AG09319 (cell line): ENCODE results near the gene HCRTR2.
"Not testable (repeated sequence)": the region's sequence is repeated elsewhere in the genome, so short reads cannot be mapped to it uniquely, and the experiment has no call there.

Experiments used
- DNase-seq: peaks from one replicate; pipeline ENCODE4 v3.0.0-alpha.2; 2010; ENCODE audit warnings: low read depth; ENCODE audit errors: extremely low read depth
- CTCF ChIP-seq: IDR thresholded peaks from 2 replicates; pipeline ENCODE4 v1.5.1; 2011; ENCODE audit warnings: low read depth, mild to moderate bottlenecking, inconsistent platforms, low read length, moderate library complexity

The HCRTR2 gene

GRCh38 chr6:55153284-55153683 is 21.0 kb upstream of the HCRTR2 start:
- DNase-seq, result no peak
- no peak for TF ChIP-seq CTCF

DNA sequence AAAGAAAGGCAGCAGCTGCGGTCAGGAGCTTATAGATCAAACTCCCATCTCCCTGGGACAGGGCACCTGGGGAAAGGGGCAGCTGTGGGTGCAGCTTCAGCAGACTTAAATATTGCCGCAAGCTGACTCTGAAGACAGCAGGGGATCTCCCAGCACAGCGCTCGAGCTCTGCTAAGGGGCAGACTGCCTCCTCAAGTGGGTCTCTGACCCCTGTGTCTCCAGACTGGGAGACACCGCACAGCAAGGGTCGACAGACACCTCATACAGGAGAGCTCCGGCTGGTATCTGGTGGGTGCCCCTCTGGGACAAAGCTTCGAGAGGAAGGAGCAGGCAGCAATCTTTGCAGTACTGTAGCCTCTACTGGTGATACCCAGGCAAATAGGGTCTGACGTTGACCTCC is 15.5 kb upstream of the HCRTR2 start:
- DNase-seq, result not testable (repeated sequence)

DNA sequence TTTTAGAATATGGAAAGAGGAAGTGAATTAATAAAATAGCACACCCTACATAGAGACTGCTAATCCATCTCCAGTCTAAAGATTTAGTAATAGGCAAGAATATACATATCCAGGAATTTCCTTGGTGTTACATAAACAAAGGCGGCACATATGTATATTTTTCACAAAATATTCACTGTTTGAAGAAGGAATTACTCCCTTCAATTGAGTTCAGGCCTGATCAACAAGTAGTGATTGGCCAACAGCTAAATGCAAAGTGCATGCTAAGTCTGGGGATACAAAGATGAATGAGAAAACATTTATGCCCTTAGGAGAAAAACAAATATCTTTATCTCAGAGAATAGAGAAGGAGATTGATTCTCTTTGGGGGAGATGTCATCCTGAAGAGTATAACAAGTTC is 6.5 kb upstream of the HCRTR2 start:
- TF ChIP-seq CTCF, result no peak
- DNase-seq, result no peak

DNA sequence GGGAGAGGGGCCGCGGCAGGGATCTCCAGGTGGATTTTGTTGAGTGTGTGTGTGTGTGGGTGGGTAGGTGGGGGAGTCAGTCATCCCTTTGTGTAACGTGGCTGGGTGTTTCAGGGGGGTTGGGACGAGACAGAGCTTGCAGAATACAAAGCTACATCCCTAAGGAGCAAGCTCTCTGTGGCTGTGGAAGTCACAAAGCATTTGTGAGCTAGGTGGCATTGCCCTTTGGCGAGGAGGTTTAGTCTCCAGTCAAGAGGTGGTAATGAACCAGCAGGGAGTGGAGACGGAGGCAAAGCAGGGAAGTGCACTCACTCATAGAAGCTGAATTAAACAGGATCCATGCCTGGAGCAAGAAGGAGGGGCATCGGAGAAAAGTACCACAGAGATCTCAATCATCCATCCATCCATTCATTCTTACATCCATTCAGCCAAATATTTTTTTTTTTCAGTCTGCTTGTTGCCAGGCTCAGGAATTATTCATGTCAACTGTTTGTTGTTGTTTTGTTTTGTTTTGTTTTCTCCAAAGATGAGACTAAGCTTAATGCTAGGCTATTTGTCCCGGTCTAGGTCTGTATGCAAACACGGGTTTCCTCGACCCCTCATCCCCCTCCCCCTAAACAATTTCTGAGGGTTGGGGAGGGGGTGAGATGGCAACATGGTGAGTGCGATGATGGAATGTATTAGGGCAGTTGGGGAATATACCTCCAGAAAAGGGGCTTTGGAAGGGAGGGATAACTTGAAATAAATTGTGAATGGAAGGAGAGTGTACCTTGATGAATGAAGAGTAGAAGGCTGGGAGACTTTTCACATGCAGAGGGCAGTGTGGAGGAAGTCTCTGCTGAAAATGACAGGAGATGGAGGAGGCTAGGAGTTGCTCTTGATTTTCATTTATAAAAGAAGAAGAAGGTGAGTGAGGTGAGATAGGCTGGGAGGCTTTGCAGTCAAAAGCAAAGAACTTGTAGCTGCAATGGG is 1.0 kb downstream of the HCRTR2 start:
- no peak for DNase-seq
- TF ChIP-seq CTCF, result no peak

- no peak for DNase-seq
- no peak for TF ChIP-seq CTCF
Observed at GRCh38 chr6:55176958-55177357, 2.6 kb downstream of the HCRTR2 start.

DNA sequence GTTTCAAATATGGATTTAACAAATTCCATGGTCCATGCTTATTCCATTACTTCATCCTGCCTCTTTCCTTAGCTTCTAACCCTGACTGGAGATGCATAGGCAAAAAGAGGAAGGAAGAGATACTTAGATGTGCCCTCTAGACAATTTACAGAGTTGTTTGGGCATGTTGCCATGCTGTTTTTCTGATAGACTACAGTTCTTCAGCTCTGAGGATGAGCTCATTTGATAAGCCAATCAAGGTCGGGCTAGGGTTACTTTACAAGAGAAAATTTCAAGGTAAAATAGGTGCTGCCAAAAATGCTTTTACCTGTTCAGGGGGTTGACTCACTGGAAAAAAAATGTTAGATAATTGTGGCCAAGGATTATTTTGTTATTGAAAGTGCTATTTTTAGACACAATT is 5.9 kb downstream of the HCRTR2 start:
- no peak for TF ChIP-seq CTCF
- no peak for DNase-seq

- no peak for TF ChIP-seq CTCF
- no peak for DNase-seq
Observed at GRCh38 chr6:55182016-55182650, 7.8 kb downstream of the HCRTR2 start.
